Neural progenitor cell (in vitro differentiated cells): Measurements from ENCODE around the gene CIITA.

Source experiments
- CTCF ChIP-seq: fragments of 200-600 bp; sonication (generic); IDR thresholded peaks from 2 replicates; pipeline ENCODE4 v1.5.1; 2017; ENCODE audit warnings: antibody characterized with exemption, mild to moderate bottlenecking
- EZH2 ChIP-seq: fragments of 200-600 bp; sonication (generic); IDR thresholded peaks from 2 replicates; pipeline ENCODE4 v1.6.1; 2017; ENCODE audit warnings: antibody characterized with exemption, mild to moderate bottlenecking, moderate library complexity

GRCh38 chr16:10976634-10977033 lies 99.6 kb downstream of the CIITA start:
- no peak for TF ChIP-seq CTCF
- no peak for TF ChIP-seq EZH2
